Measurements from ENCODE around the gene TMEM238L.

Gene TMEM238L

DNA sequence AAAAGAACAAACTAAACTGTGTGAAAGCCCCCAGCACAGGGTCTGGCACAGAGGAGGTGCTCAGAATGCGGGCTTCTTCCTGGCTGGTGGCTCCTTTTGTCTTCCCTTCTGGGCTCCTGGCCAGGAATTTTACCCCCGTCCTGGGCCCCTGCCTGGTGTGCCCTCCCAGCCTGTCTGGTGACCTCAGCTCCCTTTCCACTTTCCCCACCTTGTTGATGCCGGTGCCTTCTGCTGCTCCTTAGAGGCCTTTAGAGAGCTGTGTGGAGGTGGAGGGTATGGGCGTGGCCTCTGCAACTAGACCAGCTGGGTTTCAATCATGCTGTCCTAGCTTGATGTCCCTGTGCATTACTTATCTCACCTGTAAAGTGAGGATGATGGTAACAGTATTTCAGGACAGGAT lies 17.2 kb upstream of the TMEM238L start:
- H3K4me3 ChIP-seq (ENCODE audit: low read depth, low read length), result no peak overlapping the region
- no peak for TF ChIP-seq CTCF (IDR thresholded peaks at IDR 0.05; ENCODE audit: borderline replicate concordance, insufficient read depth, low read depth, low read length)

DNA sequence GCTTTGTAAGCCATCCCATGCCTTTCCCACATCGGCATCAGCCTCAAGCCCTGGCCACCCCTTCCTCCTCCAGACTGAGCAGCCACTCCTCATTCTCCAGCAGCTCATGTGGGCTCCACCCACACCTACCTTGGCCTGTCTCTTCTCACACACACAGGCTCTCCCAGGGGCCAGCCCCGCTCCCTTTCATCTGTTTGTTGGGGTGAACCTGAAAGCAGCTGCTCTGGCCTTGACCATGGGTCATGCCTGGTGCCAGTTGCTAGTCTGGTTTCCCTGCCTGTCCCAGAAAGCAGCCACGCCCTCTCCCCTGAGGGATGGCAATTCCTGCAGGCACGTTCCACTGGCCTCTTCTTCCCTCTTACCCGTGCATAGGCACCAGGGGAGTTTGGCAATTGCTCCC lies 11.4 kb upstream of the TMEM238L start:
- no peak for TF ChIP-seq CTCF (IDR thresholded peaks at IDR 0.05; ENCODE audit: borderline replicate concordance, insufficient read depth, low read depth, low read length)
- no peak overlapping the region for H3K4me3 ChIP-seq (ENCODE audit: low read depth, low read length)

- no peak for TF ChIP-seq CTCF (IDR thresholded peaks at IDR 0.05; ENCODE audit: borderline replicate concordance, insufficient read depth, low read depth, low read length)
- no peak overlapping the region for H3K4me3 ChIP-seq (ENCODE audit: low read depth, low read length)
Measured at GRCh38 chr17:10814075-10814474, 10.2 kb upstream of the TMEM238L start.

- no peak overlapping the region for H3K4me3 ChIP-seq (ENCODE audit: low read depth, low read length)
- no peak for TF ChIP-seq CTCF (IDR thresholded peaks at IDR 0.05; ENCODE audit: borderline replicate concordance, insufficient read depth, low read depth, low read length)
Measured at GRCh38 chr17:10812674-10813073, 8.8 kb upstream of the TMEM238L start.

DNA sequence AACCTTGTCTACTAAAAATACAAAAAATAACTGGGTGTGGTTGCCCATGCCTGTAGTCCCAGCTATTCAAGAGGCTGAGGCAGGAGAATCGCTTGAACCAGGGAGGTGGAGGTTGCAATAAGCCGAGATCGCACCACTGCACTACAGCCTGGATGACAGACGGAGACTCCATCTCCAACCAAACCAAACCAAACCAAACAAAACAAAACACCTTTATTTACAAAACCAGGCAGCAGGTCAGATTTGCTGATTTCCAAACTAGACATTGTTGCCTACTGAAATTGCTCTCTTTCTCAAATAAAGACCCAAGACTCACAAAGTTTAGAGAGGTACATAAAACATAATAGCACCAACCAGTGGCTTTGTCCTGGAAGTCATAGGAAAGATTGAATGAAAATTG lies 5.7 kb upstream of the TMEM238L start:
- no peak for TF ChIP-seq CTCF (IDR thresholded peaks at IDR 0.05; ENCODE audit: borderline replicate concordance, insufficient read depth, low read depth, low read length)
- no peak overlapping the region for H3K4me3 ChIP-seq (ENCODE audit: low read depth, low read length)

DNA sequence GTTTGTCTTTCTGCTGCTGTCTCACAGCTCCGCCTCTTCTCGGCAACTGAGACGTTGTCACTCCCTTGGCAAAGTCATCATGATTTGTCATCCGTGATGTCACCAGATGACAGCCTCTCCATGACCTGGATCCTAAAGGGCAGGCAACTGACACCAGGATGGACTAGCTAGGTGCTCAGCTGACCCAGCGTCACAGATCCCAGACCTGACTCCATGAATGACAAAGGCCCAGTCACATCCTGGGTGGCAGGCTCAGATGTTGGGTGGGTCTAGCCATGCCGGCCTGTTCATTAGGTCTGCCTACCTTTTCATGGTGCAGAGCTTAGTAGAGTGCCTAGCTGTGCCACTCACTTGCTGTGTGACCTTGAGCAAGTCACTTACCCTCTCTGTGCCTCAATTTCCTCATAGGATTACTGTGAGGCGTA lies 3.8 kb upstream of the TMEM238L start:
- no peak overlapping the region for H3K4me3 ChIP-seq (ENCODE audit: low read depth, low read length)
- TF ChIP-seq CTCF (IDR thresholded peaks at IDR 0.05; ENCODE audit: borderline replicate concordance, insufficient read depth, low read depth, low read length), result no peak

DNA sequence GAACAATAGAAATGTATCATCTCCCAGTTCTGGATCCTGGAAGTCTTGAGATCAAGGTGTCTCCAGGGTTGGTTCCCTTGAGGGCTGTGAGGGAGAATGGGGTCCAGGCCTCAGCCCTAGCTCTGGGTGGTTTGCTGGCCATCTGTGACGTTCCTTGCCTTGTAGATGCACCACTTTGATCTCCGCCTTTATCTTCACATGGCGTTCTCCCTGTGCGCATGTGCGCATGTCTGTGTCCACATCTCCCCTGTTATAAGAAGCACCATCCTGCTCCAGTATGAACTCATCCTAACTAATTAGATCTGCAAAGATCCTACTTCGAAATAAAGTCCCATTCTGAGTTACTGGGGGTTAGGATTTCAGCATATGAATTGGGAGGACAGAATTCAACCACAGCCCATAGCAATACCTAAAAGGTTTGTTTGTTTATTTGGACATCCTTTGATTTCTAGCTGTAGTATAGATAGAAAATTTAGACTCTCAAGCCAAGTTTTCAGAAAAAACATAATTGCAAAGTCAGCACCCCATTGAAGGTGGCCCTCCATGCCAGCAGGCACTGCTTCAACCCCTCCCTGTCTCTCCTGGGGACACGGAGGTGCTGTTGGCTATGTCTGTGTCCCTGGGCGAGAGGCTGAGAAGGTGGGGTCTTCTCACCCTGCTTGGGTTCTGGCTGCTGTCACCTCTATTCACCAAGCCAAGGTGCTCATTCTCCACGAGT lies 2.8 kb upstream of the TMEM238L start:
- no peak for TF ChIP-seq CTCF (IDR thresholded peaks at IDR 0.05; ENCODE audit: borderline replicate concordance, insufficient read depth, low read depth, low read length)
- H3K4me3 ChIP-seq (ENCODE audit: low read depth, low read length), result no peak overlapping the region
